A673 (cell line): Measurements from ENCODE around the gene SFTPB. TPM values are rescaled to one million over a fixed set of nuclear protein-coding genes. Genes with fewer than 3 reads are reported as not detected.

Experiments used
- BruUV-seq: library from RNA; stranded (reverse); fragments of 400-500 nt; replicated peaks from 2 replicates; lab custom pipeline; 2021; lab: Mats Ljungman, UMichigan
- CTCF ChIA-PET: fragments of 300-600 bp; sonication (Branson Sonifier 250); formaldehyde crosslinking; loops from one replicate; lab custom pipeline; 2022; ENCODE audit warnings: antibody characterized with exemption; lab: Charles Lee
- POLR2A ChIA-PET: fragments of 300-600 bp; sonication (Branson Sonifier 250); formaldehyde crosslinking; loops from one replicate; lab custom pipeline; 2022; ENCODE audit warnings: antibody characterized with exemption; ENCODE audit not compliant: low non-redundant PET; lab: Charles Lee
- DNase-seq: peaks from one replicate; pipeline ENCODE4 v3.0.0-alpha.2; 2015; ENCODE audit warnings: low spot score
- H3K27ac ChIP-seq: fragments of 200-600 bp; sonication (generic); 2 replicates; pipeline ENCODE4 v1.5.1; 2016; ENCODE audit warnings: mixed run types, low read depth, mild to moderate bottlenecking, mixed read lengths, antibody characterized with exemption, low read length; ENCODE audit not compliant: poor library complexity, severe bottlenecking
- H3K27me3 ChIP-seq: fragments of 200-600 bp; sonication (generic); replicated peaks from 2 replicates; pipeline ENCODE4 v1.6.1; 2017; ENCODE audit warnings: mixed run types, low read depth, mild to moderate bottlenecking, mixed read lengths, antibody characterized with exemption, low read length; ENCODE audit not compliant: insufficient read depth, poor library complexity
- H3K36me3 ChIP-seq: fragments of 200-600 bp; sonication (generic); 2 replicates; pipeline ENCODE4 v1.6.1; 2016; ENCODE audit warnings: mixed run types, mild to moderate bottlenecking, mixed read lengths, antibody characterized with exemption, low read length; ENCODE audit not compliant: insufficient read depth, poor library complexity, severe bottlenecking
- H3K4me1 ChIP-seq: fragments of 200-600 bp; sonication (generic); 2 replicates; pipeline ENCODE4 v1.6.1; 2017; ENCODE audit warnings: mixed run types, mild to moderate bottlenecking, mixed read lengths, antibody characterized with exemption, low read length; ENCODE audit not compliant: insufficient read depth, poor library complexity, severe bottlenecking
- H3K4me3 ChIP-seq: fragments of 200-600 bp; sonication (generic); 2 replicates; pipeline ENCODE4 v1.5.1; 2016; ENCODE audit warnings: low read depth, mixed run types, mild to moderate bottlenecking, mixed read lengths, low read length; ENCODE audit not compliant: poor library complexity, severe bottlenecking
- H3K9me3 ChIP-seq: fragments of 200-600 bp; sonication (generic); 2 replicates; pipeline ENCODE4 v1.6.1; 2016; ENCODE audit warnings: mixed run types, low read depth, mild to moderate bottlenecking, mixed read lengths, antibody characterized with exemption, low read length; ENCODE audit not compliant: poor library complexity, severe bottlenecking
- CTCF ChIP-seq: fragments of 300-800, 200-600 bp; sonication (generic); conservative IDR thresholded peaks from 2 replicates; pipeline ENCODE4 v1.5.1; 2017; ENCODE audit warnings: low read depth, mild to moderate bottlenecking, antibody characterized with exemption, low read length, moderate library complexity, mixed read lengths
- EZH2 ChIP-seq: fragments of 200-600 bp; sonication (generic); IDR thresholded peaks from 2 replicates; pipeline ENCODE4 v1.6.1; 2017; ENCODE audit warnings: borderline replicate concordance, low read depth, mild to moderate bottlenecking, mixed read lengths, antibody characterized with exemption, low read length; ENCODE audit not compliant: poor library complexity, severe bottlenecking
- intact Hi-C: fragments of 100-400 bp; cut with micrococcal nuclease; formaldehyde crosslinking; loops from one replicate; pipeline ENCODE4 v1.10.0; 2022; ENCODE audit not compliant: unreplicated experiment
- total RNA-seq: library from RNA; stranded (reverse); gene quantifications from 2 replicates; pipeline ENCODE4 v1.2.3, GENCODE V29; 2021

The SFTPB gene
- total RNA-seq, 1 experiment from 2014 or later, result not detected

DNA sequence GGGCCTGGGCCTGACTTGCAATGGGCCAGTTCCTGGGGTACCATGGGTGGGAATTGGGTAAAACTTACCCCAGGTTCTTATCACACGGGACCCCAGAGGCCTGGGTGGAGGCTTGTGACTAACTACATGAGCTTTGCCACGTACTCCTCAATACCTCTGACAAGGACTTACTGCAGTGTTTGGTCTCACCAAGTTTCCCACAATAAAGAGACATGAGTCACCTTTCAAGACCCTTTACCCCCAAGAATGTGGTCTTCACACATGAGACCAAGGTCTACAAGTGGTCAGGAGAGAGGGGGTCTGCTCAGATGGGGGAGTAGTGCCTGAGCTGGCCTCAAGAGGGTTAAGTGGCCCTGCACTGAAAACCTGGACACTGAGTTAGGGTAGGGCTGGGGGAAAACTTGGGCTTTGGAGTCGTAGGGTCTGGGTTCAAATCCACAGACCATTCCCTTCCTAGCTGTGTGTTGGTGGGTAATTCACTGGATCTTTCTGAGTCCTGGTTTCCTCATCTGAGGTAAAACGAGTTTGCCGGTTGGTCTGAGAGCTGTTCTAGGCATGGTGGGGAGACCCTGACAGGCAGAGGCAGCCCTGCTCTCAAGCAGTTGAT, 24.1 kb upstream of the SFTPB start:
- no peak overlapping the region for H3K27ac ChIP-seq
- ChIA-PET CTCF (no interaction called here), POLR2A (no interaction called here)
- no peaks in the 10 kb centered on the region for H3K27me3 ChIP-seq
- no peak overlapping the region for H3K4me3 ChIP-seq
- no TSS peak for BruUV-seq
- H3K4me1 ChIP-seq, result no peaks in the 10 kb centered on the region
- H3K36me3 ChIP-seq, result no peaks in the 10 kb centered on the region
- intact Hi-C loops, result no loop called here
- DNase-seq, result no peak
- no peaks in the 10 kb centered on the region for H3K9me3 ChIP-seq
- no peak for TF ChIP-seq CTCF

DNA sequence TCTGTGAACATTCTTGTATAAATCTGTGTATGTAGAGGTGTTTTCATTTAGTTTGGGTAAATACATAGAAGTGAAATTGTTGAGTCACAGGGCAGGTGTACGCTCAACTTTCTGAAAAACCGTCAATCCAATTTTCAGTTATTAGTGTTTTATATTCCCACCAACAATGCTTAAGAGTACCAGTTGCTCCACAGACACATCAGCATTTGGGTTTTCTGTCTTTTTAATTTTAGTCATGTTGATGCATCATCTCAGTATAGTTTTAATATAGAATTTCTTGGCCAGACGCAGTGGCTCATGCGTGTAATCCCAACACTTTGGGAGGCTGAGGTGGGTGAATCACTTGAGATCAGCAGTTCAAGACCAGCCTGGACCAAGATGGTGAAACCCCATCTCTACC, 22.9 kb upstream of the SFTPB start:
- TF ChIP-seq EZH2 (no peak), CTCF (no peak)
- intact Hi-C loops, result no loop called here
- DNase-seq, result no peak
- CTCF ChIA-PET, result no interaction called here
- H3K27me3 ChIP-seq, result no peaks in the 10 kb centered on the region
- no peaks in the 10 kb centered on the region for H3K9me3 ChIP-seq
- no peak overlapping the region for H3K27ac ChIP-seq
- no TSS peak for BruUV-seq
- no peak overlapping the region for H3K4me3 ChIP-seq
- POLR2A ChIA-PET, result no interaction called here
- H3K4me1 ChIP-seq, result no peaks in the 10 kb centered on the region
- no peaks in the 10 kb centered on the region for H3K36me3 ChIP-seq

GRCh38 chr2:85684806-85685205, 16.8 kb upstream of the SFTPB start:
- intact Hi-C loops, result no loop called here
- H3K9me3 ChIP-seq, result no peaks in the 10 kb centered on the region
- TF ChIP-seq CTCF (no peak), EZH2 (no peak)
- H3K27me3 ChIP-seq, result no peaks in the 10 kb centered on the region
- H3K4me3 ChIP-seq, result no peak overlapping the region
- POLR2A ChIA-PET, result no interaction called here
- no peaks in the 10 kb centered on the region for H3K36me3 ChIP-seq
- H3K27ac ChIP-seq, result no peak overlapping the region
- H3K4me1 ChIP-seq, result no peaks in the 10 kb centered on the region
- BruUV-seq, result no TSS peak
- CTCF ChIA-PET, result no interaction called here
- no peak for DNase-seq
